ENCODE measurements around the gene NDFIP2.

GRCh38 chr13:79528759-79529191 is 47.8 kb downstream of the NDFIP2 start:
- no peak for TF ChIP-seq CTCF (optimal IDR thresholded peaks at IDR 0.05 in 1 of 3, IDR thresholded peaks at IDR 0.05 in 1 of 3, conservative IDR thresholded peaks at IDR 0.05 in 1 of 3; ENCODE audit: extremely low read depth in 1 of 3, insufficient read depth in 2 of 3, low read length in 3 of 3)
- no peak for TF ChIP-seq EZH2 (IDR thresholded peaks at IDR 0.05; ENCODE audit: low read length)
